Omental fat pad (tissue), 4 donors: ENCODE results near the gene NAA80. TPM values are rescaled to one million over a fixed set of nuclear protein-coding genes. Genes with fewer than 3 reads are reported as not detected.
A peak's percentile ranks its signal among the peaks of the same experiment; 100 is the strongest.

Source experiments
- ATAC-seq: fragments of 150-250 bp; one replicate; pipeline ENCODE4 v1.9.1; 2016; ENCODE audit warnings: mild to moderate bottlenecking, moderate library complexity; ENCODE audit not compliant: low FRiP score
- DNase-seq: peaks from one replicate; pipeline ENCODE4 v3.0.0-alpha.2; 2019; ENCODE audit warnings: low spot score
- CTCF ChIP-seq, 3 donors: fragments of 450-650 bp; IDR thresholded peaks; one replicate each; pipeline ENCODE4 v1.5.1; 2016 to 2017; ENCODE audit warnings: antibody characterized with exemption in 3 of 3, mild to moderate bottlenecking in 3 of 3, moderate library complexity in 2 of 3
- total RNA-seq, 4 donors: library from RNA; depleted of rRNA; stranded (reverse); fragments of >200 nt; gene quantifications; one replicate each; pipeline ENCODE4 v1.1.0, GENCODE V29; 2016

Gene NAA80
- total RNA-seq, 4 donors from 2014 or later: 3.4 to 8.4 (median 5.3) TPM

GRCh38 chr3:50278123-50278879 lies 20.9 kb downstream of the NAA80 start:
- TF ChIP-seq CTCF (IDR thresholded peaks at IDR 0.05): no peak
- peak; percentile 2 for ATAC-seq
- DNase-seq: no peak

DNA sequence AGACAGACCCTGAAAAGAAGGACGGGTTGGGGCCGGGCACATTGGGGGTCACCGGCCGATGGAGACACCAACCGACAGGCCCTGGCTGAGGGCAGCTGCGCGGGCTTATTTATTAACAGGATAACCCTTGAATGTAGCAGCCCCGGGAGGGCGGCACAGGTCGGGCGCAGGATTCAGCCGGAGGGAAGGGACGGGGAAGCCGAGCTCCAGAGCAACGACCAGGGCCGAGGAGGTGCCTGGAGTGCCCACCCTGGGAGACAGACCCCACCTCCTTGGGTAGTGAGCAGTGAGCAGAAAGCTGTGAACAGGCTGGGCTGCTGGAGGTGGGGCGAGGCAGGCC lies 22.5 kb downstream of the NAA80 start:
- ATAC-seq (no peak), DNase-seq (no peak)
- TF ChIP-seq CTCF (IDR thresholded peaks at IDR 0.05): no peak

GRCh38 chr3:50275996-50276761 lies 23.0 kb downstream of the NAA80 start:
- DNase-seq (no peak), ATAC-seq (no peak)
- no peak for TF ChIP-seq CTCF (IDR thresholded peaks at IDR 0.05)

DNA sequence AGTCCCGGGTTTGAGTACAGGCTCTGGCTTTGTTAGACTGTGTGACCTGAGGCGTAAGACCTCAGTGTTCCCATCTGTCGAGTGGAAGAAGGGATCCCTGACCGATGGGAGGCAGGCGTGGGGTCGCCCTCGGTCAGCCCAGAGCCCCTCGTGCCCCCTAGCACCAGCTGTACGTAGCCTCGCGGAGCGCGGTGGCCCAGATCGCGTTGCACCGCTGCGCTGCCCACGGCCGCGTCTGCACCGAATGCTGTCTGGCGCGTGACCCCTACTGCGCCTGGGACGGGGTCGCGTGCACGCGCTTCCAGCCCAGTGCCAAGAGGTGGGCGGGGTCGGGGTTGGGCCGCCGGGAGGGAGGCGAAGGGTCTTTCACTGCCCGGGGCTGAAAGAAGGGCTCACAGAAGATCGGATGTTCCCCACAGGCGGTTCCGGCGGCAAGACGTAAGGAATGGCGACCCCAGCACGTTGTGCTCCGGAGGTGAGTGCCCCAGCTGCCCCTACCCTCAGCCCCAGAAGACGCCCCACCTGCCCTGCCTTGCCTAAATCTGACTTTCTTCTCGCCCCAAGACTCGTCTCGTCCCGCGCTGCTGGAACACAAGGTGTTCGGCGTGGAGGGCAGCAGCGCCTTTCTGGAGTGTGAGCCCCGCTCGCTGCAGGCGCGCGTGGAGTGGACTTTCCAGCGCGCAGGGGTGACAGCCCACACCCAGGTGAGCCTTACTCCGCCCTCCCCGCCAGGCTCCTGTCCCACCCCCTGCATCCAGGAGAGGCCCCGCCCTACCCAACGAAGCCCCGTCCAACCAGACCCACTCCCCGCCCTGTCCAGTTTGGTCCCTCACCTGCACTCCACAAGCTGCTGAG lies 23.8 kb downstream of the NAA80 start:
- no peak for TF ChIP-seq CTCF (IDR thresholded peaks at IDR 0.05)
- DNase-seq: no peak
- ATAC-seq: no peak

DNA sequence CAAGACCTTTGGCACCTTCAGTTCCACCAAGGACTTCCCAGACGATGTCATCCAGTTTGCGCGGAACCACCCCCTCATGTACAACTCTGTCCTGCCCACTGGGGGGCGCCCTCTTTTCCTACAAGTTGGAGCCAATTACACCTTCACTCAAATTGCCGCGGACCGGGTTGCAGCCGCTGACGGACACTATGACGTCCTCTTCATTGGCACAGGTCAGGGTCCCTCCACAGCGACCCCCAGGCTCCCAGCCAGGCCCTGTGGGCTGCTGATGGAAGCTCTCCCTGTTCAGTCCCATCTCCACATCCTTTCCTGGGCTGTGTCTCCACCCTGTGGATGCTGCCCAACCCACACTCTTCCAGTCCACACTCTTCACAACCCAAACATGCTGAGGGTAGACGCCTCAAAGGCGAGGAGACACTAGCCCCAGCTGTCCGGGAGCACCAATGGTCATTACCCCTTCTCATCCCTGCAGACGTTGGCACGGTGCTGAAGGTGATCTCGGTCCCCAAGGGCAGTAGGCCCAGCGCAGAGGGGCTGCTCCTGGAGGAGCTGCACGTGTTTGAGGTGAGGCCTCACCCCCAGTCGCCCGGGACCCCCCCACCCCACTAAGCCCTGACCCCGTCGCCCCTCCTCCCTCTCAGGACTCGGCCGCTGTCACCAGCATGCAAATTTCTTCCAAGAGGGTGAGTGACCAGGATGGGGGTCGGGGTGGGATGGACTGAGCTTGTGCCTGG lies 24.7 kb downstream of the NAA80 start:
- DNase-seq (peak; percentile 63), ATAC-seq (no peak)
- TF ChIP-seq CTCF (IDR thresholded peaks at IDR 0.05): peak in 1 of 3 donors; percentile 19

DNA sequence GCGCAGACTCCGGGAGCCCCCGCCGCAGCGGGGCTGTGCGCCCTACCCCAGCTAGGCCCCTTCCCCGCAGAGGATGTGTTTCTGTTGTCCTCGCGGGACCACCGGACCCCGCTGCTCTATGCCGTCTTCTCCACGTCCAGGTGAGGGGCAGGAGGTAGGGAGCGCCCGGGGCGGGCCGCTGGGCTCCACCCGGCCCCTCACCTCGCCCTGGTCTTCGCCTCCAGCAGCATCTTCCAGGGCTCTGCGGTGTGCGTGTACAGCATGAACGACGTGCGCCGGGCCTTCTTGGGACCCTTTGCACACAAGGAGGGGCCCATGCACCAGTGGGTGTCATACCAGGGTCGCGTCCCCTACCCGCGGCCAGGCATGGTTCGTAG lies 25.5 kb downstream of the NAA80 start:
- DNase-seq (no peak), ATAC-seq (no peak)

More for the DNA sequence above, 25.5 kb downstream of the NAA80 start:
- TF ChIP-seq CTCF (IDR thresholded peaks at IDR 0.05): no peak
